Sigmoid colon (tissue), 7 donors: Measurements from ENCODE around the gene ANKRD1. TPM values are rescaled to one million over a fixed set of nuclear protein-coding genes. Genes with fewer than 3 reads are reported as not detected.
"Not testable (repeated sequence)": the region's sequence is repeated elsewhere in the genome, so short reads cannot be mapped to it uniquely, and the experiment has no call there.

Experiments used
- DNase-seq: peaks from one replicate; pipeline ENCODE4 v3.0.0-alpha.2; 2019
- H3K27ac ChIP-seq, 4 donors: fragments of 200-600 bp; sonication (generic); one replicate each; pipeline ENCODE4 v1.5.1; 2016 to 2019; ENCODE audit warnings: mild to moderate bottlenecking in 1 of 4
- H3K27me3 ChIP-seq, 3 donors: fragments of 200-600 bp; sonication (generic); one replicate each; pipeline ENCODE4 v1.5.1; 2019; ENCODE audit warnings: mild to moderate bottlenecking in 1 of 3
- H3K36me3 ChIP-seq, 4 donors: fragments of 200-600 bp; sonication (generic); one replicate each; pipeline ENCODE4 v1.5.1; 2016 to 2019
- H3K4me1 ChIP-seq, 4 donors: fragments of 200-600 bp; sonication (generic); one replicate each; pipeline ENCODE4 v1.5.1; 2017 to 2019
- H3K4me3 ChIP-seq, 4 donors: fragments of 200-600 bp; sonication (generic); one replicate each; pipeline ENCODE4 v1.5.1; 2017 to 2019; ENCODE audit warnings: mild to moderate bottlenecking in 2 of 4, moderate library complexity in 1 of 4
- H3K9me3 ChIP-seq, 4 donors: fragments of 200-600 bp in 3 of 4; sonication (generic) in 3 of 4; one replicate each; pipeline versions ENCODE4 v1.5.1 to v1.6.1; 2013 to 2019
- EP300 ChIP-seq, 4 donors: sonication (generic); formaldehyde crosslinking; IDR thresholded peaks; one replicate each; pipeline ENCODE4 v1.6.1; 2017; ENCODE audit warnings: antibody characterized with exemption in 4 of 4
- POLR2A ChIP-seq, 2 donors: fragments of 450-650 bp; IDR thresholded peaks; one replicate each; pipeline ENCODE4 v1.6.1; 2016; ENCODE audit warnings: antibody characterized with exemption in 2 of 2, mild to moderate bottlenecking in 2 of 2, moderate library complexity in 2 of 2
- POLR2AphosphoS5 ChIP-seq, 4 donors: sonication (generic); formaldehyde crosslinking; IDR thresholded peaks; one replicate each; pipeline ENCODE4 v1.6.1; 2017; ENCODE audit warnings: antibody characterized with exemption in 4 of 4
- WGBS, 2 donors: extraction: QIAGEN DNeasy Blood & Tissue Kit; methylation state at CpG; one replicate each; pipeline ENCODE4 v1.1.7; 2013; 5-methylcytosine and 5-hydroxymethylcytosine counted together
- intact Hi-C: fragments of 100-400 bp; cut with DNase I; formaldehyde crosslinking; loops from one replicate; pipeline ENCODE4 v1.15.1; 2023
- polyA plus RNA-seq, 3 donors: library from polyadenylated mRNA; stranded (reverse); fragments of 200-250 nt; gene quantifications; one replicate each; pipeline ENCODE4 v1.2.3, GENCODE V29; 2013
- total RNA-seq, 4 donors: library from RNA; depleted of rRNA; stranded (reverse); fragments of >200 nt; gene quantifications; one replicate each; pipeline ENCODE4 v1.1.0, GENCODE V29; 2016
- TF ChIP-seq, protein P1 (sequence below), 4 experiments: fragments of 450-650 bp in 3 of 4; fragments of 200-600 bp in 1 of 4; IDR thresholded peaks; one replicate each; pipeline ENCODE4 v1.5.1; 2016 to 2019; ENCODE audit warnings: antibody characterized with exemption in 4 of 4, mild to moderate bottlenecking in 3 of 4, moderate library complexity in 2 of 4
- donor health status: healthy with polysubstance abuse.
- donor health status: Bipolar disorder and iron deficiency.
- donor health status: healthy.

Gene ANKRD1
- total and polyA plus RNA-seq, 7 donors = 2.4 to 8.4 (median 2.5) TPM; not detected in 4

GRCh38 chr10:90944749-90945148, 23.9 kb upstream of the ANKRD1 start:
- H3K4me1 ChIP-seq = no peaks in the 10 kb centered on the region
- no peaks in the 10 kb centered on the region for H3K9me3 ChIP-seq
- H3K36me3 ChIP-seq = no peaks in the 10 kb centered on the region
- no peak overlapping the region for H3K4me3 ChIP-seq
- no peak for TF ChIP-seq EP300 (IDR thresholded peaks at IDR 0.05)
- no peak for TF ChIP-seq POLR2AphosphoS5 (IDR thresholded peaks at IDR 0.05)
- no peak for TF ChIP-seq POLR2A (IDR thresholded peaks at IDR 0.05)
- TF ChIP-seq, protein P1, sequence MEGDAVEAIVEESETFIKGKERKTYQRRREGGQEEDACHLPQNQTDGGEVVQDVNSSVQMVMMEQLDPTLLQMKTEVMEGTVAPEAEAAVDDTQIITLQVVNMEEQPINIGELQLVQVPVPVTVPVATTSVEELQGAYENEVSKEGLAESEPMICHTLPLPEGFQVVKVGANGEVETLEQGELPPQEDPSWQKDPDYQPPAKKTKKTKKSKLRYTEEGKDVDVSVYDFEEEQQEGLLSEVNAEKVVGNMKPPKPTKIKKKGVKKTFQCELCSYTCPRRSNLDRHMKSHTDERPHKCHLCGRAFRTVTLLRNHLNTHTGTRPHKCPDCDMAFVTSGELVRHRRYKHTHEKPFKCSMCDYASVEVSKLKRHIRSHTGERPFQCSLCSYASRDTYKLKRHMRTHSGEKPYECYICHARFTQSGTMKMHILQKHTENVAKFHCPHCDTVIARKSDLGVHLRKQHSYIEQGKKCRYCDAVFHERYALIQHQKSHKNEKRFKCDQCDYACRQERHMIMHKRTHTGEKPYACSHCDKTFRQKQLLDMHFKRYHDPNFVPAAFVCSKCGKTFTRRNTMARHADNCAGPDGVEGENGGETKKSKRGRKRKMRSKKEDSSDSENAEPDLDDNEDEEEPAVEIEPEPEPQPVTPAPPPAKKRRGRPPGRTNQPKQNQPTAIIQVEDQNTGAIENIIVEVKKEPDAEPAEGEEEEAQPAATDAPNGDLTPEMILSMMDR (IDR thresholded peaks at IDR 0.05) = no peak
- no peak overlapping the region for H3K27ac ChIP-seq
- no peaks in the 10 kb centered on the region for H3K27me3 ChIP-seq
- 38 to 51% methylated on average over 1 of the region's 1 CpG for WGBS, 2 donors
- no peak for DNase-seq
- intact Hi-C loops = no loop called here

GRCh38 chr10:90942980-90943379, 22.1 kb upstream of the ANKRD1 start:
- 70 to 79% methylated on average over 3 of the region's 3 CpGs for WGBS, 2 donors
- DNase-seq, H3K4me1 ChIP-seq, H3K9me3 ChIP-seq, intact Hi-C loops, H3K27ac ChIP-seq, H3K27me3 ChIP-seq, H3K4me3 ChIP-seq, H3K36me3 ChIP-seq: not testable (repeated sequence)

GRCh38 chr10:90939648-90940047, 18.8 kb upstream of the ANKRD1 start:
- H3K27ac ChIP-seq = no peak overlapping the region
- no peak overlapping the region for H3K4me3 ChIP-seq
- no peaks in the 10 kb centered on the region for H3K9me3 ChIP-seq
- intact Hi-C loops = no loop called here
- no peaks in the 10 kb centered on the region for H3K27me3 ChIP-seq
- DNase-seq = no peak
- H3K36me3 ChIP-seq = no peaks in the 10 kb centered on the region
- TF ChIP-seq EP300 (IDR thresholded peaks at IDR 0.05) (no peak), POLR2A (IDR thresholded peaks at IDR 0.05) (no peak), POLR2AphosphoS5 (IDR thresholded peaks at IDR 0.05) (no peak)
- TF ChIP-seq, protein P1 (IDR thresholded peaks at IDR 0.05) = no peak
- 80 to 90% methylated on average over 6 of the region's 6 CpGs for WGBS, 2 donors
- H3K4me1 ChIP-seq = peaks cover 0 to 6% (median 0%) of the 10 kb centered on the region in 4 donors

GRCh38 chr10:90939116-90939515, 18.2 kb upstream of the ANKRD1 start:
- 56 to 75% methylated on average over 1 of the region's 1 CpG for whole genome bisulfite sequencing, 2 donors
- intact Hi-C loops = no loop called here
- peaks cover 0 to 6% (median 0%) of the 10 kb centered on the region in 4 donors for H3K4me1 ChIP-seq
- DNase-seq = no peak
- H3K27ac ChIP-seq = no peak overlapping the region
- no peaks in the 10 kb centered on the region for H3K9me3 ChIP-seq
- H3K4me3 ChIP-seq = no peak overlapping the region
- H3K36me3 ChIP-seq = no peaks in the 10 kb centered on the region
- no peaks in the 10 kb centered on the region for H3K27me3 ChIP-seq
- no peak for TF ChIP-seq POLR2A (IDR thresholded peaks at IDR 0.05)
- no peak for TF ChIP-seq EP300 (IDR thresholded peaks at IDR 0.05)
- no peak for TF ChIP-seq POLR2AphosphoS5 (IDR thresholded peaks at IDR 0.05)
- TF ChIP-seq, protein P1 (IDR thresholded peaks at IDR 0.05) = no peak

DNA sequence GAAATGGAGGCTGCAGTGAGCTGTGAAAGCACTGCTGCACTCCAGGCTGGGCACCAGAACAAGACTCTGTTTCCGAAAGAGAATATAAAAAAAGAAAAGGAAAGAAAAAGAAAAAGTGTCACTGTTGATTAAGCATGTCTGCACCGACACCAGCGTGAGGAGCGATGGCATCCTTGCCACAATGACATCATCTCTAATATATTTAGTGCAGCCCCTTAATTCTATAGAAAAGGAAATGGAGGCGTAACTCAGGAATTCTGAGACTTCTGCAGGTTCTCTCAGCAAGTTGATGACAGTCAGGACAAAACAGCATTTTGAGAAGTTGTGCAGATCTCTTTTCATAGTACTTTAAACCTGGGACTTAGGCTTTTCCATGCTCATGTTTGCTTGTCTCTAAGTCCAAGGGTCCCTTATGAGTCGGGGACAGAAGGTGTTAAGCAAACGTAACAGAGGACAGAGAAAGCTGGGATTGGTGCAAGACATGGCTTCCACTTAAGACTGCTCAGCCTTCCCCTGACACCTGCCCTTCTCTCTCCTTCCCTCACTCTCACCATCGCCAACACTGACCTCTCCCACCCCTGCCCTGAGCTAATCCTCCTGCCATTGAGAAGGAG, 16.9 kb upstream of the ANKRD1 start:
- TF ChIP-seq, protein P1 (IDR thresholded peaks at IDR 0.05) = no peak
- TF ChIP-seq POLR2AphosphoS5 (IDR thresholded peaks at IDR 0.05) = no peak
- TF ChIP-seq EP300 (IDR thresholded peaks at IDR 0.05) = no peak
- no peak for TF ChIP-seq POLR2A (IDR thresholded peaks at IDR 0.05)
- no peak overlapping the region for H3K4me3 ChIP-seq
- no peak overlapping the region for H3K27ac ChIP-seq
- no peaks in the 10 kb centered on the region for H3K27me3 ChIP-seq
- H3K4me1 ChIP-seq = peaks cover 0 to 6% (median 0%) of the 10 kb centered on the region in 4 donors
- no peaks in the 10 kb centered on the region for H3K36me3 ChIP-seq
- intact Hi-C loops = no loop called here
- 81 to 87% methylated on average over 8 of the region's 8 CpGs for WGBS, 2 donors
- H3K9me3 ChIP-seq = no peaks in the 10 kb centered on the region
- DNase-seq = no peak
